Activated T-helper 1 cell treated with anti-CD3 and anti-CD28 coated beads, Interleukin-12 subunit alpha, Interleukin-12 subunit beta, Interleukin-2, Interleukin-4 antibody, amounts not matched to agents 30 ng/mL and 10 ng/mL and 1 ng/mL, durations not matched to agents 14 hours and 24 hours and 36 hours (primary cell): ENCODE measurements around the gene CD46. TPM values are rescaled to one million over a fixed set of nuclear protein-coding genes. Genes with fewer than 3 reads are reported as not detected.
A peak's percentile ranks its signal among the peaks of the same experiment; 100 is the strongest.
"Not testable (repeated sequence)": the region's sequence is repeated elsewhere in the genome, so short reads cannot be mapped to it uniquely, and the experiment has no call there.

Source experiments
- DNase-seq: peaks from one replicate; pipeline ENCODE4 v3.0.0; 2021; ENCODE audit warnings: low spot score
- H3K27ac Mint-ChIP-seq: one replicate; pipeline ENCODE4 v1.8.0; 2021; ENCODE audit warnings: mild to moderate bottlenecking, mixed read lengths
- H3K27me3 Mint-ChIP-seq: one replicate; pipeline ENCODE4 v1.8.0; 2022; ENCODE audit warnings: mild to moderate bottlenecking, moderate library complexity, mixed read lengths; ENCODE audit not compliant: insufficient read depth
- H3K36me3 Mint-ChIP-seq: one replicate; pipeline ENCODE4 v1.8.0; 2021; ENCODE audit warnings: low read depth, mixed read lengths
- H3K4me1 Mint-ChIP-seq: one replicate; pipeline ENCODE4 v1.8.0; 2021; ENCODE audit warnings: low read depth, mixed read lengths
- H3K4me3 Mint-ChIP-seq: one replicate; pipeline ENCODE4 v1.8.0; 2021; ENCODE audit warnings: mild to moderate bottlenecking, moderate library complexity, mixed read lengths
- H3K9me3 Mint-ChIP-seq: one replicate; pipeline ENCODE4 v1.8.0; 2021; ENCODE audit warnings: mixed read lengths
- intact Hi-C: fragments of 100-400 bp; cut with micrococcal nuclease; formaldehyde crosslinking; loops from one replicate; pipeline ENCODE4 v1.15.1; 2024
- total RNA-seq: library from RNA; stranded (reverse); gene quantifications from 2 replicates; pipeline ENCODE4 v1.2.3, GENCODE V29; 2022

The CD46 gene
- total RNA-seq, 1 donor from 2014 or later, result 101 TPM

GRCh38 chr1:207742850-207743555, 8.9 kb upstream of the CD46 start:
- intact Hi-C loops, result no loop called here

GRCh38 chr1:207744000-207744534, 7.8 kb upstream of the CD46 start:
- intact Hi-C loops, result no loop called here
- Mint-ChIP-seq H3K27ac (no peak overlapping the region), H3K27me3 (peaks cover 8% of the 10 kb centered on the region), H3K36me3 (no peaks in the 10 kb centered on the region), H3K4me1 (peaks cover 7% of the 10 kb centered on the region), H3K4me3 (no peak overlapping the region), H3K9me3 (no peaks in the 10 kb centered on the region)
- DNase-seq, result no peak

More at GRCh38 chr1:207742850-207743555, 8.9 kb upstream of the CD46 start:
- H3K4me1 Mint-ChIP-seq, result no peaks in the 10 kb centered on the region
- no peak overlapping the region for H3K27ac Mint-ChIP-seq
- H3K36me3 Mint-ChIP-seq, result no peaks in the 10 kb centered on the region
- DNase-seq, result no peak
- no peak overlapping the region for H3K4me3 Mint-ChIP-seq
- H3K9me3 Mint-ChIP-seq, result no peaks in the 10 kb centered on the region
- peaks cover 13% of the 10 kb centered on the region for H3K27me3 Mint-ChIP-seq

GRCh38 chr1:207745285-207745684, 6.6 kb upstream of the CD46 start:
- Mint-ChIP-seq H3K27ac (no peak overlapping the region), H3K36me3 (no peaks in the 10 kb centered on the region), H3K4me3 (no peak overlapping the region), H3K9me3 (no peaks in the 10 kb centered on the region), H3K4me1 (peaks cover 16% of the 10 kb centered on the region), H3K27me3 (peaks cover 4% of the 10 kb centered on the region)
- no peak for DNase-seq
- intact Hi-C loops, result no loop called here

- Mint-ChIP-seq H3K36me3 (no peaks in the 10 kb centered on the region), H3K4me1 (peaks cover 22% of the 10 kb centered on the region), H3K27me3 (no peaks in the 10 kb centered on the region), H3K9me3 (no peaks in the 10 kb centered on the region), H3K4me3 (no peak overlapping the region), H3K27ac (no peak overlapping the region)
- no peak for DNase-seq
- intact Hi-C loops, result no loop called here
Observed at GRCh38 chr1:207745839-207746767, 5.8 kb upstream of the CD46 start.

- Mint-ChIP-seq H3K9me3 (no peaks in the 10 kb centered on the region), H3K4me1 (peaks cover 27% of the 10 kb centered on the region), H3K4me3 (no peak overlapping the region), H3K27ac (no peak overlapping the region), H3K27me3 (no peaks in the 10 kb centered on the region), H3K36me3 (no peaks in the 10 kb centered on the region)
- intact Hi-C loops, result no loop called here
- no peak for DNase-seq
Observed at GRCh38 chr1:207747627-207748492, 4.0 kb upstream of the CD46 start.

GRCh38 chr1:207748737-207749528, 2.9 kb upstream of the CD46 start:
- intact Hi-C loops, result no loop called here
- no peaks in the 10 kb centered on the region for H3K27me3 Mint-ChIP-seq
- peaks cover 32% of the 10 kb centered on the region for H3K4me1 Mint-ChIP-seq
- no peaks in the 10 kb centered on the region for H3K36me3 Mint-ChIP-seq
- H3K27ac Mint-ChIP-seq, result no peak overlapping the region
- DNase-seq, result no peak
- H3K4me3 Mint-ChIP-seq, result peak overlapping the region; percentile 57
- H3K9me3 Mint-ChIP-seq, result no peaks in the 10 kb centered on the region

GRCh38 chr1:207750631-207751305, 1.1 kb upstream of the CD46 start:
- Mint-ChIP-seq H3K9me3 (no peaks in the 10 kb centered on the region), H3K4me1 (peaks cover 49% of the 10 kb centered on the region), H3K4me3 (peak overlapping the region; percentile 98), H3K36me3 (peaks cover under 1% of the 10 kb centered on the region), H3K27me3 (no peaks in the 10 kb centered on the region), H3K27ac (peak overlapping the region; percentile 95)
- intact Hi-C loops, result loop anchor here (1.0 to 10.0 kb wide), 5 partner anchors 76 to 698 kb away; partner anchors contain the start of genes CD55, CR1L, PFKFB2 and YOD1
- no peak for DNase-seq

- intact Hi-C loops, result loop anchor here (1.0 to 10.0 kb wide), 5 partner anchors 75 to 699 kb away; partner anchors contain the start of genes CD55, CR1L, PFKFB2 and YOD1
- DNase-seq, H3K36me3 Mint-ChIP-seq, H3K27me3 Mint-ChIP-seq, H3K9me3 Mint-ChIP-seq: not testable (repeated sequence)
- peak overlapping the region; percentile 98 for H3K4me3 Mint-ChIP-seq
- peaks cover 56% of the 10 kb centered on the region for H3K4me1 Mint-ChIP-seq
- H3K27ac Mint-ChIP-seq, result peak overlapping the region; percentile 95
Observed at GRCh38 chr1:207751463-207751789, 428 bp upstream of the CD46 start.

- intact Hi-C loops, result loop anchor here (1.0 to 10.0 kb wide), 6 partner anchors 45 to 700 kb away; partner anchors contain the start of genes CD55, CR1L, PFKFB2 and YOD1
- DNase-seq, result no peak
- Mint-ChIP-seq H3K4me1 (peaks cover 63% of the 10 kb centered on the region), H3K4me3 (peak overlapping the region; percentile 98), H3K27me3 (no peaks in the 10 kb centered on the region), H3K27ac (peak overlapping the region; percentile 95), H3K9me3 (no peaks in the 10 kb centered on the region), H3K36me3 (peaks cover 11% of the 10 kb centered on the region)
Observed at GRCh38 chr1:207752456-207752998, 673 bp downstream of the CD46 start.

- Mint-ChIP-seq H3K9me3 (no peaks in the 10 kb centered on the region), H3K36me3 (peaks cover 11% of the 10 kb centered on the region), H3K27ac (no peak overlapping the region), H3K4me3 (peak overlapping the region; percentile 98), H3K4me1 (peaks cover 69% of the 10 kb centered on the region), H3K27me3 (no peaks in the 10 kb centered on the region)
- intact Hi-C loops, result loop anchor here (2.0 to 10.0 kb wide), 5 partner anchors 106 to 701 kb away; partner anchors contain the start of genes CD55, CR1L, PFKFB2 and YOD1
- no peak for DNase-seq
Observed at GRCh38 chr1:207753611-207754010, 1.8 kb downstream of the CD46 start.

GRCh38 chr1:207754011-207754410, 2.2 kb downstream of the CD46 start:
- H3K4me3 Mint-ChIP-seq, result peak overlapping the region; percentile 98
- peaks cover 65% of the 10 kb centered on the region for H3K4me1 Mint-ChIP-seq
- H3K36me3 Mint-ChIP-seq, result peaks cover 12% of the 10 kb centered on the region
- DNase-seq, result no peak
- H3K27me3 Mint-ChIP-seq, result no peaks in the 10 kb centered on the region
- H3K9me3 Mint-ChIP-seq, result no peaks in the 10 kb centered on the region
- intact Hi-C loops, result loop anchor here (5.0 to 10.0 kb wide), 4 partner anchors 107 to 702 kb away; partner anchors contain the start of genes CD55, CR1L, PFKFB2 and YOD1
- H3K27ac Mint-ChIP-seq, result no peak overlapping the region
